Cardiac muscle cell (in vitro differentiated cells and primary cell): ENCODE measurements around the gene BANF2. TPM values are rescaled to one million over a fixed set of nuclear protein-coding genes. Genes with fewer than 3 reads are reported as not detected.
"Not testable (repeated sequence)": the region's sequence is repeated elsewhere in the genome, so short reads cannot be mapped to it uniquely, and the experiment has no call there.

ENCODE experiments used
- DNase-seq, 2 donors: peaks; one replicate each; pipeline versions ENCODE4 v3.0.0 to v3.0.0-alpha.2; 2010 to 2017; ENCODE audit warnings: low read depth in 1 of 2, low spot score in 1 of 2
- H3K27ac ChIP-seq: fragments of 200-600 bp; sonication (generic); 2 replicates; pipeline ENCODE4 v1.5.1; 2016
- H3K27me3 ChIP-seq: fragments of 200-600 bp; sonication (generic); 2 replicates; pipeline ENCODE4 v1.6.0; 2016; ENCODE audit warnings: control low read depth
- H3K36me3 ChIP-seq: fragments of 200-600 bp; sonication (generic); 2 replicates; pipeline ENCODE4 v1.5.1; 2016; ENCODE audit warnings: control low read depth
- H3K4me1 ChIP-seq: fragments of 200-600 bp; sonication (generic); 2 replicates; pipeline ENCODE4 v1.8.1; 2017; ENCODE audit warnings: low read depth, mild to moderate bottlenecking, mixed run types
- H3K4me3 ChIP-seq: fragments of 200-600 bp; sonication (generic); 2 replicates; pipeline ENCODE4 v1.5.1; 2016; ENCODE audit warnings: mild to moderate bottlenecking
- H3K9me3 ChIP-seq: fragments of 200-600 bp; sonication (generic); 2 replicates; pipeline ENCODE4 v1.5.1; 2017; ENCODE audit warnings: low read depth, mild to moderate bottlenecking, control low read depth
- polyA plus RNA-seq: library from polyadenylated mRNA; unstranded; fragments of >200 nt; fragmentation: Nextera tagmentation; extraction: Ambion mirVana; gene quantifications from 2 replicates; pipeline ENCODE4 v1.2.1, GENCODE V29; 2016
- total RNA-seq: library from RNA; depleted of rRNA; stranded (reverse); fragments of >200 nt; gene quantifications from 2 replicates; pipeline ENCODE4 v1.2.3, GENCODE V29; 2016
- TF ChIP-seq, protein P1 (sequence below): IDR thresholded peaks from 2 replicates; pipeline ENCODE4 v1.5.1; 2012; ENCODE audit warnings: low read depth, mild to moderate bottlenecking, low read length

BANF2 gene
- total and polyA plus RNA-seq, 2 experiments from 2014 or later = not detected

DNA sequence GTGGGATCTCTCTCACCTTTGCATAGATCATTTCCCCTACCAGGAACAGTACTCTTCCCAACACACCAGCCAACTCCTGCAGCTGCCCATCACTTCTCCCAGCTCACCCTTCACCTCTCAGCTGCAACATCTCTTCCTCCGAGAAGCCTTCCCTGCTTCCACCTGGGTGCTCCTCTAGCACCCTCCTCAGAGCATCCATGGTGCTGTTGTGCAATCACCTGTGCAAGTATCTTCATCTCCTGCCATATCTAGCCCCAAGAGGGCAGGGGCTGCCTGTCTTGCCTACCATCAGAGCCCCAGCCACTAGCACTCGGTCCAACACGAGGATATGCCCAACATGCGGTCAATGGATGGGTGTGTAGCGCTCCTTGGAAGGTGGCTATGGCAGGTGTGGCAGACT lies 75.8 kb downstream of the BANF2 start:
- TF ChIP-seq, protein P1, sequence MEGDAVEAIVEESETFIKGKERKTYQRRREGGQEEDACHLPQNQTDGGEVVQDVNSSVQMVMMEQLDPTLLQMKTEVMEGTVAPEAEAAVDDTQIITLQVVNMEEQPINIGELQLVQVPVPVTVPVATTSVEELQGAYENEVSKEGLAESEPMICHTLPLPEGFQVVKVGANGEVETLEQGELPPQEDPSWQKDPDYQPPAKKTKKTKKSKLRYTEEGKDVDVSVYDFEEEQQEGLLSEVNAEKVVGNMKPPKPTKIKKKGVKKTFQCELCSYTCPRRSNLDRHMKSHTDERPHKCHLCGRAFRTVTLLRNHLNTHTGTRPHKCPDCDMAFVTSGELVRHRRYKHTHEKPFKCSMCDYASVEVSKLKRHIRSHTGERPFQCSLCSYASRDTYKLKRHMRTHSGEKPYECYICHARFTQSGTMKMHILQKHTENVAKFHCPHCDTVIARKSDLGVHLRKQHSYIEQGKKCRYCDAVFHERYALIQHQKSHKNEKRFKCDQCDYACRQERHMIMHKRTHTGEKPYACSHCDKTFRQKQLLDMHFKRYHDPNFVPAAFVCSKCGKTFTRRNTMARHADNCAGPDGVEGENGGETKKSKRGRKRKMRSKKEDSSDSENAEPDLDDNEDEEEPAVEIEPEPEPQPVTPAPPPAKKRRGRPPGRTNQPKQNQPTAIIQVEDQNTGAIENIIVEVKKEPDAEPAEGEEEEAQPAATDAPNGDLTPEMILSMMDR = no peak
- DNase-seq = no peak
- Histone ChIP-seq H3K36me3 (no peaks in the 10 kb centered on the region), H3K4me3 (no peak overlapping the region), H3K27me3 (no peaks in the 10 kb centered on the region), H3K27ac (no peak overlapping the region), H3K9me3 (no peaks in the 10 kb centered on the region), H3K4me1 (peaks cover 3% of the 10 kb centered on the region)

DNA sequence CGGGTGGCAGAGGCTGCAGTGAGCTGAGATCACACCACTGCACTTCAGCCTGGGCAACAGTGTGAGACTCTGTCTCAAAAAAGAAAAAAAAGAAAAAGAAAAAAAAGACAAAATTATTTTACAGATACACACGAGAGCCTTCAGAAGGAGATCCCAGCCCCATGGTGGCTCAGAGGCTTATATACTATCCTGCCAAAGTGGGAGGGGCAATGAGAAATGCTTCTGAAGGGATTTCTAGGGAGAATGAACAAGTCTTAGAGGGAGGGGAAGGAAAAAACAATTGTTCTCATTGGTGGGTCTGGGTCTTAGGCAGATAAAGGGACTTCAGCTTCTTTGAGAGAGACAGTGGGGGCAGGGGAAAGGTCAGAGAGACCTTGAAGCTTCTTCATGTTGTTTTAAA lies 76.8 kb downstream of the BANF2 start:
- TF ChIP-seq, protein P1 = no peak
- Histone ChIP-seq H3K4me1 (no peaks in the 10 kb centered on the region), H3K27me3 (no peaks in the 10 kb centered on the region), H3K36me3 (no peaks in the 10 kb centered on the region), H3K27ac (no peak overlapping the region), H3K4me3 (no peak overlapping the region), H3K9me3 (no peaks in the 10 kb centered on the region)
- no peak for DNase-seq

DNA sequence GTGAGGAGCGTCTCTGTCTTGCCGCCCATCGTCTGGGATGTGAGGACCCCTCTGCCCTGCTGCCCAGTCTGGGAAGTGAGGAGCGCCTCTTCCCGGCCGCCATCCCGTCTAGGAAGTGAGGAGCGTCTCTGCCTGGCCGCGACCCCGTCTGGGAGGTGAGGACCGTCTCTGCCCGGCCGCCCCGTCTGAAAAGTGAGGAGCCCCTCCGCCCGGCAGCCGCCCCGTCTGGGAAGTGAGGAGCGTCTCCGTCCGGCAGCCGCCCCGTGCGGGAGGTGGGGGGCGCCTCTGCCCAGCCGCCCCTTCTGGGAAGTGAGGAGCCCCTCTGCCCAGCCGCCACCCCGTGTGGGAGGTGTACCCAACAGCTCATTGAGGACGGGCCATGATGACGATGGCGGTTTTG lies 79.2 kb downstream of the BANF2 start:
- H3K27ac ChIP-seq, H3K9me3 ChIP-seq, H3K27me3 ChIP-seq, H3K36me3 ChIP-seq, H3K4me3 ChIP-seq, DNase-seq, H3K4me1 ChIP-seq: not testable (repeated sequence)

DNA sequence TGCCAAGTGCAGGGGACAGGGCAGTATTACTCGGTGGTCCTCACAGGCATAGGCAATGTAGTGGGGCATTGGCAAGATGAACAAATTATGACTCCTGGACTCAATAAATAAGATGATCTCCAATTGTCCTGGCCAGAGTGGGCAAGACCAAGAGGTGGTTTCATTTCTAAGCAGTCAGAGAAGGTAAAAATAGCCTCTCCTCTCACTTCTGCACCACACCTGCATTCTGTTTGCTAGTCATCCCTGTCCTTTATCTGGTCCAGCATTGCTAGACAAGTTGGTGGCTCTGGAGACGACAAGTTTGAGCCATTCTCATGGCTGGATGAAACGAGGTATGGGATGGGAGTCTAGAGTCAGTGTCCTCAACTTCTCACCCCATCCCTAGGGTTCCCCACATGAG lies 83.0 kb downstream of the BANF2 start:
- Histone ChIP-seq H3K27me3 (no peaks in the 10 kb centered on the region), H3K36me3 (no peaks in the 10 kb centered on the region), H3K27ac (no peak overlapping the region), H3K4me1 (no peaks in the 10 kb centered on the region), H3K9me3 (no peaks in the 10 kb centered on the region), H3K4me3 (no peak overlapping the region)
- TF ChIP-seq, protein P1 = no peak
- no peak for DNase-seq

DNA sequence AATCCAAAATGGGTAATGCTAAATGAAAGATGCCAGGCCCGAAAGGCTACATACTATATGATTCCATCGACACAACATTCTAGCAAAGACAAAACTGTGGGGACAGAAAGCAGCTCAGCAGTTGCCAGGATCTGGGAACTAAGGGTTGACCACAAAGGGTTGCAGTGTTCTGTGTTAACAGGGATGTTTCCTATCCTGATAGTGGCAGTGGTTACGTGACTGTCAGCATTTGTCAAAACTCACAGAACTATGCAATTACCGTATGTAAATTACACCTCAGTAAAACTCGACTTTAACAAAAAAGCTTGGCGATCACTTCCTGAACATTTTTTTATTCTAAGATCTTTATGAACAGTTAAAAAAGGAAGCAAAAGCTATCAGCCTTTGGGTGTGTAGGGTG lies 83.9 kb downstream of the BANF2 start:
- H3K4me3 ChIP-seq = no peak overlapping the region
- H3K27me3 ChIP-seq = no peaks in the 10 kb centered on the region
- no peaks in the 10 kb centered on the region for H3K4me1 ChIP-seq
- H3K9me3 ChIP-seq = no peaks in the 10 kb centered on the region
- H3K36me3 ChIP-seq = no peaks in the 10 kb centered on the region
- TF ChIP-seq, protein P1 = no peak
- DNase-seq = no peak
- H3K27ac ChIP-seq = no peak overlapping the region

DNA sequence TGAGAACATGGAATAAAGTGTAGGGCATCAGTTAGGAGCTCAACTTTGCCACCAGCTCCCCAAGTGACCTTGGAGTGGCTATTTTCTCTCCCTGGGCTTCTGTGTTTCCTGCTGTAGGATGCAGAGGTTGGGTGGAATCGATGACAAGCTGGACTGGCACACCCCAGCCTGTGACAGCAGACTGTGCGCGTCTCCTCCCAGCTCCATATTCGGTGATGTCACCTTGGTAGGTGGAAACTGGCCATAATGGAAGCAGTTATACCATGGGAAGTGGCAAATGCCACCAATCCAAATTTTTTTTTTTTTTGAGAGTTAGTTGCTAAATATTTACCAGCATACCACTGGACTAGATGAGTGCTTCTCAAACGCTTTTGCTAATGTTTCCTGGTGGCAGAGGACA lies 85.2 kb downstream of the BANF2 start:
- Histone ChIP-seq H3K9me3 (no peaks in the 10 kb centered on the region), H3K27ac (no peak overlapping the region), H3K36me3 (no peaks in the 10 kb centered on the region), H3K27me3 (no peaks in the 10 kb centered on the region), H3K4me1 (no peaks in the 10 kb centered on the region), H3K4me3 (no peak overlapping the region)
- TF ChIP-seq, protein P1 = no peak
- DNase-seq = no peak

Other genes with a start within 250 kb of the BANF2 start
- gene BFSP1, start 168.6 kb upstream of the BANF2 start, total RNA-seq = 3.2 and 7.1 TPM in 2 replicates
- 4.9 and 5.3 TPM in 2 replicates for gene BFSP1, start 168.6 kb upstream of the BANF2 start, polyA plus RNA-seq
- gene DSTN, start 129.9 kb upstream of the BANF2 start, total RNA-seq = 231 and 335 TPM in 2 replicates
- 629 and 743 TPM in 2 replicates for gene DSTN, start 129.9 kb upstream of the BANF2 start, polyA plus RNA-seq
- 61.1 and 77.5 TPM in 2 replicates for gene RRBP1, start 17.7 kb upstream of the BANF2 start, total RNA-seq
- gene RRBP1, start 17.7 kb upstream of the BANF2 start, polyA plus RNA-seq = 50.4 and 50.7 TPM in 2 replicates